ENCODE data around the gene PPIL6.
A peak's percentile ranks its signal among the peaks of the same experiment; 100 is the strongest.

Gene PPIL6

DNA sequence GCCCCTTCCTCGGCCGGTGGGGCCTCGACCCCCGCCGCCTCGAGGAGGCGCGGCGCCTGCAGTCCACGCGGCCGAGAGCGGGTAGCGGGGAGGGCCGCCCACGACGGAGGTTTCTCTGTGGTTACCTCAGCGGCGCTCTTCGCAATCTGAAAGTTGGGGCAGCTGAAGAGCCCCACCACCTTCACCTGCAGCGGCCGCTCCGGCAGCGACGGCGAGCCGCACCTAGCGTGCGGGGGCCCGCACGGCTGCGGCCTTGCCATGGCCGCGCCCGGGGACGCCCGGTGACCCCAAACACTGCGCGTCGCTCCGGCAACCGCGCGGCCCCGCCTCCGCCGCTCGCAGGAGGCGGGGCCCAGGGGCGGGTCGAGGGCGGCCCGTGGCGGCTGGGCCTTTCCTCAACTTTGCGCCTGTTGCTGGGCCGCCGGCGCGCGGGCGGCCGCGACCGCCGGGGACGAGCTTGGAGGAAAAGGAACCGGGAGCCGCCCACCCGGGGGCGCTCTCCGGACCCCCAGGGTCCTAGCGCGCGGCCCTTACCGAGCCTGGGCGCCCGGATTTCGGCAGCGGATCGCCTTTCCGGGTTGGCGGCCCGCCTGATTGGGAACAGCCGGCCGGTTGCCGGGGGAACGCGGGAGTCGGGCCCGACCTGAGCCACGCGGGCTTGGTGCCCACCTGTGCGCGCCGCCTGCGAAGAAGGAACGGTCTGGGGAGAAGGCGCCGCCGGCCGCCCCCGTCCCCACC, at the start of gene PPIL6, which contains the start of gene SMPD2:
TSS of gene PPIL6 (minus strand) at position 298 of the 738 bp plus-strand sequence. CDS start at position 260, 38 bp downstream.
TSS of gene SMPD2 (plus strand) at position 394 of the 738 bp plus-strand sequence. CDS start 398 bp downstream, outside the sequence.
- DNase-seq (ENCODE audit: low read depth, low spot score), result no peak

DNA sequence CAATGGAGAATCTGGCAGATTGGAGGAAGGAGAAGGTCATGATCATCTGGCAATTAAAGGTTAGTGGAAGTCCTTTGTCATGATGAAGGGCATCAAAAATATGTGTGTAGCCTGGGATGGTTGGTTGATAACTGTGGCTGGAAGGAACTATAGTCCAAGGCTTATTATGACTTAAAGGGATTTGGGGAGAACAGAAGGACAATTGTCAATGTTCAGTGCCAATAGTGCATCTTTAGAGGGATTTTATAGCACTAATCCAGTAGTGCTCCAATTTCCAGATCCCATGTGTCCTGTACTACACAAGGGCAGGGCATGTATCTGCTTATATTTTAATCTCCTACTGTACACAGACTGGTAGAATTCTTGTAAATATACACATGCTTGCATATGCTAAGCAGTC, 47.6 kb upstream of the PPIL6 start:
- no peak for DNase-seq (ENCODE audit: low read depth, low spot score)

DNA sequence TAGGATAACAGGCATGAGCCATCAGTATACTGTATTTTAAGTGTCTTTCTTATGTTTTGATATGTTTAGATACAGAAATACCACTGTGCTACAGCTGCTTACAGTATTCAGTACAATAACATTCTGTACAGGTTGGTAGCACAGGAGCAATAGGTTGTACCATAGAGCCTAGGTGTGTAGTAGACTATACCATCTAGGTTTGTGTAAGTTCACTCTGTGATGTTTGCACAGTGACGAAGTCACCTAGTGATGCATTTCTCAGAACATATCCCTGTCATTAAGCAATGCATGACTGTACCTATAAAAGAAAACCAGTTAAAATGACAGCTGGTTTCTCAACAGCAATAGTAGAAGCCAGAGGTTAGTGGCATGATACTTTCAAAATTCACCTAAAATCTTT, 45.6 kb upstream of the PPIL6 start:
- DNase-seq (ENCODE audit: low read depth, low spot score), result no peak

DNA sequence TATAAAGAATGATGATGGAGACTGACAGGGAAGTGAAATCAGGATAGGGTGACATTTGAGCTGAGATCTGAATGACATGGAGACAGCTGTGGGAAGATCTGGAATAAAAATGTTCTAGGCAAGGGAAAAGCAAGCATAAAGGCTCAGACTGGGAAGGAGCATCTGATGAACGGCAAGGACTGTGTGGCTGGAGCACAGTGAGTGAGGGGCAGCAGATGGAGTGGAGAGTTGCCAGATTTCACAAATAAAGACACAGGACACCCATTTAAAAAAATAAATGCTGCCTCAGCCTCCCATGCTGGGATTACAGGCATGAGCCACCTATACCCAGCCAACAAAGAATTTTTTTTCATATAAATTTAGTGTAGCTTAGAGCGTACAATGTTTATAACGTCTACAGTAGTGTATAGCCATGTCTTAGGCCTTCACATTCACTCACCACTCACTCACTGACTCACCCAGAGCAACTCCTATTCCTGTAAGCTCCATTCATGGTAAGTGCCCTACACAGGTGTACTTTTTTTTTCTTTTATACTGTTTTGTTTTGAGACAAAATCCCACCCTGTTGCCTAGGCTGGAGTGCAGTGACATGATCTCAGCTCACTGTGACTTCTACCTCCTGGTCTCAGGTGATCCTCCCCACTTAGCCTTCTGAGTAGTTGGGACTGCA, 45.0 kb upstream of the PPIL6 start:
- DNase-seq (ENCODE audit: low read depth, low spot score), result no peak

GRCh38 chr6:109484122-109484521, 43.7 kb upstream of the PPIL6 start:
- no peak for DNase-seq (ENCODE audit: low read depth, low spot score)

GRCh38 chr6:109483735-109484057, 43.3 kb upstream of the PPIL6 start:
- no peak for DNase-seq (ENCODE audit: low read depth, low spot score)

DNA sequence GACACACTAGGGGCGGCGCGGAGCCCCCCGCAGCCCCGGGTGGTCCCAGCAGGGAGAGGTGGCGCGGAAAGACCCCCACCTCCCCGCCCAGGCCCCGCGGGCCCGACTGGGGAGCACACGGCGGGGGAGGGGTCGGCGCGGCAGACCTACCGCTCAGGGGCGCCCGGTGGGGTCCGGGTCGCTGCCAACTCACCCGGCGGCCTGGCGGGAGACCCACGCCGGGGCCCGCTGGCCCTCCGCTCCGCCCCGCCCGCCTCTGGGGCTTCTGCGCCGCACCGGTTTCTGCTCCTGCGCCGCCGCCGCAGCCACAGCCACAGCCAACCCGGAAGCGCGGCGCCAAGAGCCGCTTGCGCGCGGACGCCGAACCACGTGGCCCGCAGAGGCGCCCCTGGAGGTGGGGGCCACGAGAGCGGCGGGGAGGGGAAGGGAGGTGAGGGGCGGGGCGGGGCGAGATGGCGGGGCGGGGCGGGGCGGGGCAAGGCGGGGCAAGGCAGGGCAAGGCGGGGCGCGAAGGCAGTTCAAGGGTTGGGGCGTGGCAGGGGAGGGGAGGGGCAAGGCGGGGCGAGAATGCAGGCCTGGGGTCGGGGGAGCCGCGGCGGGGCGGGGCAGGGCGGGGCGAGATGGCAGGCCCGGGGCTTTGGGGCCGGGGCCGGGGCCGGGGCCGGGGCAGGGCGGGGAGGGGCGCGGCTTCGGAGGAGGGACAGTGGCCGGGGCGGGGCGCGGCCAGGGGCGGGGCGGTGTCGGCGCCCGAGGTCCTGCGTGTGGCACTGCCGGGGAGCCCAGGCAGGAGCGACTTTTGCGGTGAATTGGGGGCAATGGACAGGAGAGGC, 42.7 kb upstream of the PPIL6 start, which contains the start of gene ZBTB24:
TSS of gene ZBTB24 (minus strand) at position 315 of the 830 bp plus-strand sequence. CDS start 1,193 bp downstream, outside the sequence.
- DNase-seq (ENCODE audit: low read depth, low spot score), result peak; percentile 36

- DNase-seq (ENCODE audit: low read depth, low spot score), result no peak
Observed at GRCh38 chr6:109480993-109481480, 40.6 kb upstream of the PPIL6 start.

- DNase-seq (ENCODE audit: low read depth, low spot score), result no peak
Observed at GRCh38 chr6:109478841-109479624, 38.6 kb upstream of the PPIL6 start.

- DNase-seq (ENCODE audit: low read depth, low spot score), result no peak
Observed at GRCh38 chr6:109478222-109478805, 37.9 kb upstream of the PPIL6 start.

DNA sequence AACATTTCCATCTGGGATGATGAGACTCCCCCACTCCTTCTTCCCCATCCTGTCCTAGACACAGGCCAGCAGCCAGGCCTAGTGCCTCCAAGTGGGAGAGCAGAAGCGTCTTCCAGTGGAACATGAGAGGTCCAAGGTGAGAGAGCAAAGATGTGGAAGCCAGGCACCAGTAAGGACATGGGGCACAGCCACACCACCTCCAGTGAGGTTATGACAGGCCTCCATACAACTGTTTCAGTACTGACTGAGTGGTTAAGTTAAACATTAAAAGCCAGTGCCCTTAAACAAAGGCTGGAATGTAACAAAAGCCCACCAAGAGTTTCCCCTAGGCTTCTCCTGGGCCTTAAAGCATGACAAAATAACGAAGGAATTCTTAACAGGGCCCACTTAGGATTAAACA, 37.3 kb upstream of the PPIL6 start:
- no peak for DNase-seq (ENCODE audit: low read depth, low spot score)

DNA sequence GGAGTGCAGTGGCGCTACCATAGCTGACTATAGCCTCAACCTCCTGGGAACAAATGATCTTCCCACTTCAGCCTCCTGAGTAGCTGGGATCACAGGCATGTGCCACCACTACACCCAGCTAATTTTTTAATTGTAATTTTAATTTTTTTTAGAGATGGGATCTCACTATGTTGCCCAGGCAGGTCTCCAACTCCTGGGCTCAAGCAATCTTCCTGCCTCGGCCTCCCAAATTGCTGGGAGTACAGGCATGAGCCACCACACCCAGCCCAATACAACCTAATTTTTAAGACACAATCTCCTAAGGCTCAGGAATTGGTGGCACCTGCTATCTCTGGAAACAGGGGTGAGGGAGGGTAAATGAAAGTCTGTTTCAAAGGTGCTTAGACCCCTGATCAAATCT, 36.8 kb upstream of the PPIL6 start:
- DNase-seq (ENCODE audit: low read depth, low spot score), result no peak

- no peak for DNase-seq (ENCODE audit: low read depth, low spot score)
Observed at GRCh38 chr6:109475625-109476024, 35.2 kb upstream of the PPIL6 start.

GRCh38 chr6:109474995-109475394, 34.6 kb upstream of the PPIL6 start:
- no peak for DNase-seq (ENCODE audit: low read depth, low spot score)

GRCh38 chr6:109473120-109473519, 32.7 kb upstream of the PPIL6 start:
- no peak for DNase-seq (ENCODE audit: low read depth, low spot score)

DNA sequence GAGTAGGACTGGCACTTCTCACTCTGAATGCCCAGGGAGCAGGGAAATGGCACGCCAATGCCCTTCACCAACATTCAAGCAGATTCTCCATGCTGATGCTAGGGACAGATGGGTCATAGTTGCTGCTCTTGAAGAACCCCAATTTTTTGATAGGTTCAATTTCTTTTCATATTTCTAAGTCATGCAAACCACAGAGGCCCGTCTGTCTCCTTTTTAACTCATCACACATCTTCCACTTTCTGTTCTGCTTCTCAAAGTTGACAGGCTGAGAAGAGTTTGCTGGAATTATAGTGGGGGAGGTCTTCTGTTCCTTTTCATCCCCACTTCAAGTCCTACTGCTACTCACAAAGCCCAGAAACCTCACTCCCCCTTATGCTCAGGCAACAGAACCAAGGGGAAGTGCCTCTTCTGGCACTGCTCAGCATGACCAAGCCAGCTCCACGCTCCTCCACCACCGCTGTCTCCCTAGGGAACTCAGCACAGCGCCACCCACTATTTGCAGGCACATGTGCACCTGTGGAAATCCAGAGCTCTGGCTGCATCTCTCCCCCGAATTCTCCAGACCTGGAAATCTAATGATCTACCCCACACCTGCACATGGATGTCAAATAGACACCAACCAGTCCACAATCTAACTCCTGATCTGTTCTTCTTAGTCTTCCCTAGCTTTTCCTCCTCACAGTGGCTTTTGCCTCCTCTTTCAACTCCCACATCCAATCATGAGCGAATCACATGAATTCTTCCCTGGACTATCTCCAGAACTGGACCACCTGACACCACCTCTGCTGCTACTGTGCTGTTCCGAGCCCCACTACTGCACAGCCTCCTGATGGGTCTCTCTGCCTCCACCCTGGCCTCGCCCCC, 31.9 kb upstream of the PPIL6 start:
- DNase-seq (ENCODE audit: low read depth, low spot score), result no peak

GRCh38 chr6:109471105-109471810, 30.8 kb upstream of the PPIL6 start:
- no peak for DNase-seq (ENCODE audit: low read depth, low spot score)

DNA sequence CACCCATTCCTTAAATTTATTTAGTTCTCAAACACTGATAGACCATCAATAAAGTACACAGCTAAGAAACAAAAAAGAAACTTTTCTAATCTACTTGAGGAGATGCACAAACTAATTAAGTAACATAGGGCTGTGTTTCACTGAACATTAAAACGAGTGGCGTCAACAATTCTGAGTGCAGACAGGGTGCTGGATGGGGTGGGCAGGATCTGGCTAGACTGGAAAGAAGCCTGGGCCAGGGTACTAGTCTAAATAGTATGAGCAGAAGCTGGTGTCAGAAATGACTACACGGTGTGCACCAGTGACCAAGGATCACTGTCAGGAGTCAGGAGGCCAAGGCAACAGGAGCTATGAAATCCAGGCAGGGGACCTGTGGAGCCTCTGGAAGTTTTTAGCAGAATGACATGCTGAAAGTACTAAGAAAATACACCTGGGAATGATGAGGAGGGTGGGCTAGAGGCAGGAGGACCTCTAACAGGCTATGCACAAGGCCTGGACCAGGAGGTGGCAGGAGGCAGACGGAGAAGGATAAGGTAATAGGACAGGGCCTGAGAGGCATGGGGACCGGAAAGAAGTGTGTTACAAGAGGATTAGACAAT, 29.3 kb upstream of the PPIL6 start:
- no peak for DNase-seq (ENCODE audit: low read depth, low spot score)

DNA sequence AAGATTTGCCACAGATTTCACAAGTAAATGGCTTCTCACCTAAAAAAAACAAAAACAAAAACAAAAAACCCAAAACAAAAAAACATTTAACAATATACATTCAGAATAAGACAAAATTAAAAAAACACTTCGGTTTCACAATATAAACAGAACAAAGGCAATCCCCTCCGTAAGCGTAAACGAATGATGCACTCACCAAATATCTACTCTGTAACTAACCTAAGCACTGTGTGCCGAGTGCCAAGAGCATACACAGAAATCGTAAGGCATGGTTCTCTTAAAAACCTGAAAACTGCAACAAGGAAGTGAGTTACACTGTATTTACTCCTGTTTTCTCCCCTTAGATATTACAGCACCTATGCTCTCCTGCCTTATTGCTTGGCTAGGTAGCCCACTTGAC, 27.3 kb upstream of the PPIL6 start:
- no peak for DNase-seq (ENCODE audit: low read depth, low spot score)

Data from brain pericyte (primary cell).